AG09319 (cell line): Measurements from ENCODE around the gene POLR2A.

ENCODE experiments used
- DNase-seq: peaks from one replicate; pipeline ENCODE4 v3.0.0-alpha.2; 2010; ENCODE audit warnings: low read depth; ENCODE audit errors: extremely low read depth
- CTCF ChIP-seq: IDR thresholded peaks from 2 replicates; pipeline ENCODE4 v1.5.1; 2011; ENCODE audit warnings: low read depth, mild to moderate bottlenecking, inconsistent platforms, low read length, moderate library complexity

POLR2A gene

GRCh38 chr17:7463372-7463846, 20.8 kb upstream of the POLR2A start:
- no peak for DNase-seq
- TF ChIP-seq CTCF = no peak

GRCh38 chr17:7464081-7464480, 20.1 kb upstream of the POLR2A start:
- no peak for TF ChIP-seq CTCF
- DNase-seq = no peak

GRCh38 chr17:7465597-7466275, 18.4 kb upstream of the POLR2A start:
- no peak for TF ChIP-seq CTCF

GRCh38 chr17:7466318-7466638, 17.9 kb upstream of the POLR2A start:
- no peak for DNase-seq
- TF ChIP-seq CTCF = no peak

More at GRCh38 chr17:7465597-7466275, 18.4 kb upstream of the POLR2A start:
- DNase-seq = no peak

- TF ChIP-seq CTCF = no peak
- DNase-seq = no peak
Observed at GRCh38 chr17:7466639-7467341, 17.4 kb upstream of the POLR2A start.

GRCh38 chr17:7467498-7467897, 16.7 kb upstream of the POLR2A start:
- DNase-seq = no peak
- TF ChIP-seq CTCF = no peak

- no peak for TF ChIP-seq CTCF
- no peak for DNase-seq
Observed at GRCh38 chr17:7468290-7468689, 15.9 kb upstream of the POLR2A start.
